HG03439 (cell line): Measurements from ENCODE around the gene ADGRB3.
A peak's percentile ranks its signal among the peaks of the same experiment; 100 is the strongest.
"Not testable (repeated sequence)": the region's sequence is repeated elsewhere in the genome, so short reads cannot be mapped to it uniquely, and the experiment has no call there.

Source experiments
- ATAC-seq: cut with Tn5 transposase; IDR thresholded peaks from one replicate; pipeline ENCODE4 v1.9.1; 2021; ENCODE audit warnings: mild to moderate bottlenecking, moderate library complexity; ENCODE audit not compliant: unreplicated experiment

Gene ADGRB3

DNA sequence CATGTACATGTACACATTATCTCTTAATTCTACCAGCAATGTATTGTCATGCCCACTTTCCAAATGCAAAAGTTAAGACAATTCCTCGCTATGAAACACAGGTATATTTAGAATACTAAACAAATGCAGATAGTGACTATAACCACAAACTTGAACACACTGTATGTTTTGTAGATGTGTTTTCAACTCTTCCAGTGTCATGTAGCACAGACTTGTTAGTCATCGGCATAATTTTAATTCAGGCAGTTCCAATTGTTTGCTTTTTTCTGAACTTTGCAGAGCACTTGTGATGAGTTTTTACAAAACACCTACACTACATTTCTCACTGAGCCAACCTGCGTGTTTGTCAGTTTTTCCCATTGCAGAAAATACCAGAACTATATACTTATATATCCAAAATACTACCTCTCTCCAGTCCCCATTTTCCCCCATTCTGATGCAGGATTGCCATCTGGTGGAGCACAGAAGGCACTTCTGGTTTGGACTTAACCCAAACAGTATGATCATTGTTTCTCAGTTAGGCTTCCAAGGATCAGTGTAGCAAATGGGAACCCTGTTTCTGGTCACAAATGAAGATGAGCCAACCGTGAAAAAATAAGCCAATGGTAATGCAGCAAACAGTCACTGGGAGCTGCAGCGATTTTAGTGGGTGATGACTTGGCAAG, 143.4 kb downstream of the ADGRB3 start:
- ATAC-seq, result no peak

DNA sequence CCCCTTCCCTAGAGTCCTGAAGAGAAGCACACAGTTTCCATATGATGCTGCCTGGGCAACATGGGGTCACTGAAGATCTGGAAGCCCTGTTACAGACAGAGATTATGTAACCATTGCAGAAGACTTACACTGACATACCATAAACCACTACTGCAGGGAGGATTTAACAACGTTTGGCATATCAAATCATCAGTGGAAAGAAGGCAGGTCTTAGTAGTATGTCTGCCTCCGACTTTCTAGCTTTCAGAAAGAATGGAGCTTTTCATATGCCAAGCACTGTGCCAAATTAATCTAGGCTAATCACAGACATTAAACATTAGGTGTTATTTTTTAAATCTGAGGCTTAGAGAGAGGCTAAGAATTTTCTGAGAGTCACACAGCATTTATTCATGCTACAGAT, 144.3 kb downstream of the ADGRB3 start:
- no peak for ATAC-seq

- ATAC-seq, result not testable (repeated sequence)
Observed at GRCh38 chr6:68790128-68790527, 155.0 kb downstream of the ADGRB3 start.

- ATAC-seq, result not testable (repeated sequence)
Observed at GRCh38 chr6:68814976-68815375, 179.9 kb downstream of the ADGRB3 start.

- ATAC-seq, result no peak
Observed at GRCh38 chr6:68826501-68826900, 191.4 kb downstream of the ADGRB3 start.

DNA sequence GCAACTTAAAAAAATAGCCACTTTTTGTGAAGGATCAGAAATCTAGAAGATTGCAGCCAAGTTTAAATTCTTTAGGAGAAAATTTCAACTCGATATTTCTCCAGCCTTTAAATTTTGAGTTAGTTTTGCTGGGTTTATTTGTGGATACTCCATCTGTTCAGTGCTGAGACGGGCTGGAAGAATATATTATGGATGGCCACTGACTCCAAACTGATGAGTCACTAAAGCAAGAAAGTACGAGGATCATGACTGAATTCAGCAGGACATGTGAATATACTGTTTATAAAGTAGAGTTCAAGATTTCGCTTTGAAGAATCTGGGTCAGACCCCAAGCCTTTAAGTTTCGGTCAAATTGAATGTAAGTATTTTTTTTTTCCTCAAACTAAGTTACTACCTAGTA, 199.5 kb downstream of the ADGRB3 start:
- no peak for ATAC-seq

GRCh38 chr6:68838571-68838970, 203.5 kb downstream of the ADGRB3 start:
- ATAC-seq, result no peak

GRCh38 chr6:68852791-68853190, 217.7 kb downstream of the ADGRB3 start:
- ATAC-seq, result no peak

GRCh38 chr6:68859233-68859632, 224.2 kb downstream of the ADGRB3 start:
- ATAC-seq, result no peak

DNA sequence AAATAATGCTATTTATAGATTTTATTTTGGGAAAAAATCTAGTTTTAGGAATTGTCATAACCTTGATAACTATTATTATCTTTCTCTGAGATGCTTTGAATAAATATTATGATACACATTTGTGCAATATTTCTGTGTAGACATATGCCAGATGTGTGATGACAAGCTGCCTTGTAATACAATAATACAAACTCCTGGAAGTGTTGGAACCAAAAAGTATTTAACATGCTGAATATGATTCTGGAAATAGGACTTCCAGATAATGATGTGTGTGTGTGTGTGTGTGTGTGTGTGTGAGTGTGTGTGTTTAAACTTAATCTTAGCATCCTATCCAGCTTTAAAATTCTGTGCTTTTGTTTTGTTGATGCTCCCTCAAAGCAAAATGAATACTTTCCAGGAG, 233.6 kb downstream of the ADGRB3 start:
- ATAC-seq, result no peak

DNA sequence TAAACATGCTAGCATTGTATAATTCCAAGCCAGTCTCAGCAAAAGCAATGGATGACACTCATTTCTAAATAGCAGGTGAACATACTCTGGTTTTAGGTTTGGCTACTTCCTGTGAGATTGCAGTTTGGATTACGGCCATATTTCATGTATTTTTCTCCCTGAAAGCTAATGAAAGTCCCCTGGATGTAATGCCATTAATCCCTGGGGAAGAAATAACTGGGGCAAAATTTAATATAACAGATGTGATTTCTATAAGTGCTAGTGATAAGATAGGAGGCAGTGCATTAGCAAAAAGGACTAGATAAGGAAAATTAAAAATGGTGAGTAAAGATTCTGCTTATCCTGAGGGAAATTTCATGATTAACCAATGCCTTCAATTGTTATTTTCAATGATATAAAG, 238.2 kb downstream of the ADGRB3 start:
- no peak for ATAC-seq

DNA sequence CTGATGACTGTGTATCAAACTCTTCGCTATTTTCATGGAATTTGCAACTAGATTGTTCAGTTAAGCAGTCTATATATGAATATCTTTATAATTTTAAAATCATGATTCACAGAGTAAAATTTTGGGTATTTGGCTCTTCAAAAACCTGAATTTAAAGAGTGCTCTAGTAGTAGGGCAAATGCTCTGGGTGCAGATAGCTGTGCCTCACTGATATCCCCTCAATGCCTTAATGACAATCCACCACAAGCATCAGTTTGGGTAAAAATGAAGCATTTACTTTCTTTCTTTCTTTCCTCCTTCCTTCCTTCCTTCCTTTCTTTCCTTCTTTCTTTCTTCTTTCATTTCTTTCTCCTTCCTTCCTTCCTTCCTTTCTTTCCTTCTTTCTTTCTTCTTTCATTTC, 239.7 kb downstream of the ADGRB3 start:
- no peak for ATAC-seq

- no peak for ATAC-seq
Observed at GRCh38 chr6:68875403-68875802, 240.3 kb downstream of the ADGRB3 start.

- peak; percentile 66 for ATAC-seq
Observed at GRCh38 chr6:68876792-68877493, 241.9 kb downstream of the ADGRB3 start.

DNA sequence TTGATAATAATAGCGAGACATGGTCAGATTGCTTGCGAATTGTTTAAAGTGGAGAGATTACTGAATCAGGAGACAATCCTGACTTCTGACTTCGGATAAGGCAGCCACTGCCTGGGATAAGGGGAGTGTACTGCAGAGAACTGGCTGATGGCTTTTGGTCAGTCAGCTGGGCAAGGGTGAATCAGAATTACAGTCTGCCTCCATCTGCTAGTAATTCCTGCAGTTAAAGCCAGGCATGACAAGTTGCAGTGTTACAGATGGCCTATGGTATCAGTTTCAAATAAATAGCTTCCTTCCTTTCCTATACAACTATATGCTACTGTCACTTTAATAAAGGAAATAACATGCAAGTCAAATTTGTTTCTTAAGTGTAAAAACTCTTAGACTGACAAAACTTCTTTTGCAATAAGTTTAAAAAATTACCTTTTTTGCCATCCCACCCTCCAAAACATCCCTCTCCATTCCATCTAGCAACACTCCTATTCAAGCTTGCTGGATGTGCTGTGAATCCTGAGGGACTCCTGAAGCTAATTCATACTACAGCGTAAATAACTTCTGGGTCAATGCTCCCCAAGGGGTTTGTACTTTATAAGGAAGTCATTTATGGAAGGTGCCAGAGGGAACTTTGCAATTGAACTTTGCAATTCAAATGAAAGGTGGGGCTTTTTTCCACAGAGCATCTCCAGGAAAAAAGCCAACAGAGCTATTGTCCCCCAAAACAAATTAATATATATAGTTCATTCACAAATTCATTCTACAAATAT, 245.2 kb downstream of the ADGRB3 start:
- ATAC-seq, result no peak

DNA sequence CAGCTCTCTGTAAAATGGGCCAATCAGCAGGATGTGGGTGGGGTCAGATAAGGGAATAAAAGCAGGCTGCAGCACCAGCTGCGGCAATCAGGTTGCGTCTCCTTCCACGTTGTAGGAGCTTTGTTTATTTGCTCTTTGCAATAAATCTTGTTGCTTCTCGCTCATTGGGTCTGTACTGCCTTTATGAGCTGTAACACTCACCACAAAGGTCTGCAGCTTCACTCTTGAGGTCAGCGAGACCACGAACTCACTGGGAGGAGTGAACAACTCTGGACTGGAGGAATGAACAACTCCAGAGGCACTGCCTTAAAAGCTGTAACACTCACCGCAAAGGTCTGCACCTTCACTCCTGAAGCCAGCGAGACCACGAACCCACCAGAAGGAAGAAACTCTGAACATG, 248.2 kb downstream of the ADGRB3 start:
- not testable (repeated sequence) for ATAC-seq

GRCh38 chr6:68891419-68891818, 256.3 kb downstream of the ADGRB3 start:
- ATAC-seq, result no peak

GRCh38 chr6:68892452-68892851, 257.4 kb downstream of the ADGRB3 start:
- ATAC-seq, result no peak

DNA sequence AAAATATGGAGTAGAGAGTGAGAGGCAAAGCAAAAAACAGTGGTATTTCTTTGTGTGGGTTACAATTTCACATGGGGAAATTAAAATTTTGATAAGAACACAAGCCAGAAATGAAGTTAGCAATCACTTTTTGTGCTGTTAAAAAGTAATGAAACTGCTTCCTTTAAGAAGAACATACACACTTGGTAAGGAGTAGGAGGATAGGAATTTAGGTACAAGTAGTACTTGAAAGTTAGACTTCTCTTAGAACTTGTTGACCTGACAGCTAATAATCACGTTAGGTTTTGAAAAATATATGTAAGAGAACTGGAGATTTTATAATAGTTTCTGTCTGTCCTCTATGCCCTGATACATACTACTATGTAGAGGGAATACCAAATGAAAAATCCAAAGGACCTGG, 260.8 kb downstream of the ADGRB3 start:
- no peak for ATAC-seq

GRCh38 chr6:68901044-68901443, 266.0 kb downstream of the ADGRB3 start:
- ATAC-seq, result no peak

DNA sequence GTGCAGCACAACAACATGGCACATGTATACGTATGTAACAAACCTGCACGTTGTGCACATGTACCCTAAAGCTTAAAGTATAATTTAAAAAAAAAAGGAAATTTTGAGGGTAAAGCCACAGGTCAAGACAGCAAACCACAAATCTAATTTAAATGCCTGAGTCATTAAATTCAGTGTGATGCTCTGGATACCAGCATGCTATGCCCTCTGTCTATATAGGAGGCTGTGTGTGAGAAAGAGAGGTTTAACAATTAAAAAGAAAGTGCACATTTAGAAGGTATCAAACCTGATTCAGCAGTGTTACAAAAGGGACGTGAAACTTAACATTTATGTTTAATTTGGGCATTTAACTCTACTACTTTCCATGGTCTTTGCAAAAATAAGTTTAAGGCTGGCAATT, 276.3 kb downstream of the ADGRB3 start:
- no peak for ATAC-seq

- ATAC-seq, result no peak
Observed at GRCh38 chr6:68911811-68912210, 276.7 kb downstream of the ADGRB3 start.
